Non-pigmented ciliary epithelial cell (primary cell): ENCODE results near the gene CD300E.
"Not testable (repeated sequence)": the region's sequence is repeated elsewhere in the genome, so short reads cannot be mapped to it uniquely, and the experiment has no call there.

Source experiments
- DNase-seq: peaks from one replicate; pipeline ENCODE4 v3.0.0-alpha.2; 2010; ENCODE audit warnings: low read depth

CD300E gene

GRCh38 chr17:74598346-74599022, 25.1 kb downstream of the CD300E start:
- no peak for DNase-seq

DNA sequence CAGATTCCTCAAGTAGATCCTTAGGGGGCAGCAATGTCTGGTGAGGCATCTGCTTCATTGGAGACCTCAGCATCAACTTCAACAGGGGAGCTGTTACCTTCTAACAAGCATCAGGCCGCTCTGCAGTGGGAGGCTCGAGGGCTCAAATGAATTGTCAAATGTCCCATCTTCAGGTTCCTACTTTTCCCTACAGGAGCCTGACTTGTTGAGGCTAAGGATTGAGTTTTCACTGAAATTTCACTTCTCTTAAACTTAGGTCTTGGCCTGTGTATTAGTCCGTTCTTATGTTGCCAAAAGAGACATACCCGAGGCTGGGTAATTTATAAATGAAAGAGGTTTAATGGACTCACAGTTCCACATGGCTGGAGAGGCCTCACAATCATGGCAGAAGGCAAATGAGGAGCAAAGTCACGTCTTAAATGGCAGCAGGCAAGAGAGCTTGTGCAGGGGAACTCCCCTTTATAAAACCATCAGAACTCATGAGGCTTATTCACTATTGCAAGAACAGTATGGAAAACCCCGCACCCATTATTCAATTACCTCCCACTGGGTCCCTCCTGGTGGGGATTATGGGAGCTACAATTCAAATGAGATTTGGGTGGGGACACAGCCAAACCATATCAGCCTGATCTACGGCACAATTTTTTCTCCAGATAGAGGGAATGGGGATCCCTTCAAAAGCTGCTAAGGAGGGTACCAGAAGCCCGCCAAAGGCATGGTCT, 26.3 kb downstream of the CD300E start:
- DNase-seq = no peak

DNA sequence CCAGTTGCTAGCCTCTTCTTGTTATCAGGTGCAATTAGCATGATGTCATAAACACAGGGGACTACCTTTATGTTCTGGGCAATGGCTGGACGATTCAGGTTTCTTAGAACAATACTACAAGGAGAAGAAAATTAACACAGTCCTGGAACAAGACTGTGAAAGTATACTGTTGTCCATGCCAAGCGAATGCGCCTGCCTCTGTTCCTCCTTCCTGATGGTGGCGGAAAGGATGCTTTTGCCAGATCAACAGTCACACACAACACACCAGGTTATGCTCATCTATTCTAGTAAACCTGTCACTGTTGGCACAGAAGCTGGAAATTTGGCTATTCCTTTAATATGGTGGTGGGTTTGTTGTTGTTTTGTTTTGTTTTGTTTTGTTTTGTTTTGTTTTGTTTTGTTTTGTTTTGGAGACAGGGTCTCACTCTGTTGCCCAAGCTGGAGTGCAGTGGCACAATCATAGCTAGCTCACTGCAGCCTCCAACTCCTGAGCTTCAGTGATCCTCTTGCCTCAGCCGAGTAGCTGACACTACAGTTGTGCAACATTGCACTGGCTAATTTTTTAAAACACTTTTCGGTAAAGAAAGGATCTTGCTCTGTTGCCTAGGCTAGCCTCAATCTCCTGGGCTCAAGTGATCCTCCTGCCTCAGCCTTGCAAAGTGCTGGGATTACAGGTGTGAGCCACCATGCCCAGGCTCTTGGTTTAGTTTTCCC, 28.3 kb downstream of the CD300E start:
- no peak for DNase-seq

- no peak for DNase-seq
Observed at GRCh38 chr17:74592087-74592990, 31.2 kb downstream of the CD300E start, which contains the start of gene CD300LD. TSS of gene CD300LD (minus strand) at chr17:74592283. CDS start at chr17:74592202, 81 bp downstream.

- no peak for DNase-seq
Observed at GRCh38 chr17:74591503-74591902, 32.0 kb downstream of the CD300E start.

GRCh38 chr17:74585711-74586110, 37.8 kb downstream of the CD300E start:
- DNase-seq = no peak

GRCh38 chr17:74584292-74585060, 39.1 kb downstream of the CD300E start:
- no peak for DNase-seq

- DNase-seq = no peak
Observed at GRCh38 chr17:74582633-74583032, 40.9 kb downstream of the CD300E start.

DNA sequence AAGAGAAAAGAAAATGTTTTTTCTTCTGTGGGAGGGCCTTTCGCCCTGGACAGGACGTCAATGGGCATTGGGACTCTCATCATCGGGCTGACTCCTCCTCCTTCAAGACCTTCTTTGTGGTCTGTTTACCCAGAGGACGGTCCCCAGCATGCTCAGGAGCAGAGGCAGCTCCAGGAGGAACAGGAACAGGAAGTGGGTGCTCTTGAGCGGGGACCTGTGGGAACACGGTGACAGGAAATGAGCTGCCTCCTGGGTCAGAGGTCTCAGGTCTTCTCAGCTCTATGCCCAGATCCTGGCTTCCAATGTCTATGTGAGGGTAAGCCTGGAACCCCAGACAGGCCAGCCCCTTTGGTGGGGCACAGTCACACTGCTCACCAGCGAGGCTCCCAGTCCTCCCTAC, 43.6 kb downstream of the CD300E start:
- DNase-seq = no peak

DNA sequence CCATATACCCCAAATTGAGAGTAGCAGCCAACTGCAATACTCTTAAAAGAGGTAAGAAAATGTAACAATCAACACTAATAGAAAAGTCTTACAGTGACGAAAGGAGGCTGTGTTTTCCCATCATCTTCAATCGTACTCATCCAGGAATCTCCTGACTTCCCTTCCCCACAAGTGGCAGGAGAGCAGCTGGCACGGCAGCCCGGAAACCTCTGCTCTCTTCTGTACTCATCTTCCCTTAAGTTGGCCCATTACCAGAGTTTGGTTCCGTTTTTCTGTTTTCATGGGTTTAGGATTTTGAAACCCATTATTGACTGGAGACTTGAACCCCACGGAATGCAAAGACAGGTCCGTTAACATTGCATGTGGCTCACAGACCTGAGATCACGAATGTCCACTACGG, 44.6 kb downstream of the CD300E start:
- no peak for DNase-seq

- no peak for DNase-seq
Observed at GRCh38 chr17:74574489-74575142, 48.9 kb downstream of the CD300E start.

GRCh38 chr17:74573635-74574034, 49.9 kb downstream of the CD300E start:
- DNase-seq = not testable (repeated sequence)

GRCh38 chr17:74573169-74573568, 50.4 kb downstream of the CD300E start:
- no peak for DNase-seq

GRCh38 chr17:74571621-74572270, 51.8 kb downstream of the CD300E start:
- DNase-seq = no peak

DNA sequence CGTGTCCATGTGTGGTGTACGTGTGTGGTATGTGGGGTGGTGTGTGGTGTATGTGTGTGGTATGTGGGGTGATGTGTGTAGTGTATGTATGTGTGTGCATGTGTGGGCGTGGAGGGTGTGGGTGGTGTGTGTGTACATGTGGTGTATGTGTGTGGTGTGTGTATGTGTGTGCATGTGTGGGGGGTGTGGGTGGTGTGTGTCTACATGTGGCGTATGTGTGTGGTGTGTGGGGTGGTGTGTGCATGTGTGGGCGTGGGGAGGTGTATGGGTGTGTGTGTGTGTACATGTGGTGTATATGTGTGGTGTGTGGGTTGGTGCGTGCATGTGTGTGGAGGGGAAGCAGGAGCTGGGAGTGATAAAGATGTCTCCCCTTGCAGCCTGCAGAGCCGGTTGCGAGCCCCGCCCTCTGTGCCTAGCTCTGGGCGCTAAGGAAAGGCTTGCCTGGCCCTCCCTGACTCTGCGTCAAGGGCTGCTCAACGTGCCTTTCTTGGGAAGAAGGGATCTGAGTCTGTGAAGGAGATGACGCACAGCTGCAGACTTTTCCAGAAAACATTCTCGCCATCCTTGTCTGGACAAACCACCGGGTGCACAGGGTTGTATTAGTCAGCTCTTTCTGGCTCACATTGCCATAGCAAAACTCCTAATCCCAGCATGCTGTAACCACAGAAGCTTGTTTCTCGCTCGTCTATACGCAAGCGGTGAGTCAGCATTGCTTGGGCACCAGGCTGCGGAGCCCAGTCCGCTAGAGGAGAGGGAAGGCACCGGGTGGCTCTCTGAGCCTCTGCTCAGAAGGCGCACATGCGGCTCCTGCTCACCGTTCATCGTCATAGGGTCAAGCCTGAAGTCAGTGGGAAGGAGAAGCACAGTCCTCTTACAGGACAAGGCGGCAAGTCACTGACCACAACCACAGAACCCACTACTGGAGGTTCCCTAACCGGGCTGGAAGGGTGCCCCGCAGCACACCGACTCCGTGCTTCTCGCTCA, 54.2 kb downstream of the CD300E start:
- DNase-seq = peak; percentile 88

- DNase-seq = no peak
Observed at GRCh38 chr17:74568106-74568873, 55.2 kb downstream of the CD300E start.

DNA sequence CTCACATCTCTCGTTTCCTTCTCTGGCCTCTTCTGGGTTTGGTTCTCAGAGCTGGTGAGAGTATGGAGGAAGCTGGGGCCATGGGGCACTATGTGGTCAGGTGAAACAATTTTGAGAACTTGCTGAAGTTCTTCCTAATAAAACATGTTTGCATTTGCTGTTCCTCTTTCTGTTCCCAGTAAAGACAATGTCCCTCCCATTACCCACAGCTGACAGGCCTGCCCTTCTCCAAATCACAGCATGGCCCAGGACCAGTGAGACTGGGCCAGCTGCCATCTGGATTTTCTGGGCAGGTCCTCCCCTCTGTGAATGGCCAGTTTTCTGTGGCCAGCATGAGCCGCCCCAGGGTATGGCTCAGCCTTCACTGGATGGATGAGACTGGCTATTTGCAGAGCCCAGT, 56.1 kb downstream of the CD300E start, which contains the start of gene CD300H:
Gene CD300H, minus strand, starts transcription at position 113 of the 400 bp plus-strand sequence.
- DNase-seq = no peak
